ENCODE results near the gene NAV2.

- TF ChIP-seq REST (IDR thresholded peaks at IDR 0.05; ENCODE audit: insufficient read depth in 1 of 2, low read depth in 2 of 2, low read length in 1 of 2) (no peak), CTCF (IDR thresholded peaks at IDR 0.05) (no peak)
Observed at GRCh38 chr11:19931771-19932369, 219.2 kb downstream of the NAV2 start.
